Psoas muscle (tissue), 8 donors: ENCODE results near the gene XRCC1. TPM values are rescaled to one million over a fixed set of nuclear protein-coding genes. Genes with fewer than 3 reads are reported as not detected.

Source experiments
- ATAC-seq, 4 donors: fragments of 200-7000 bp; cut with Tn5 transposase; one replicate each; pipeline ENCODE4 v1.9.1; 2020; ENCODE audit warnings: moderate library complexity in 3 of 4, mild to moderate bottlenecking in 2 of 4
- DNase-seq, 2 donors: peaks; one replicate each; pipeline ENCODE4 v3.0.0-alpha.2; 2020
- H3K27ac ChIP-seq: fragments of 200-600 bp; one replicate; pipeline ENCODE4 v1.8.0; 2022
- H3K27me3 ChIP-seq, 3 donors: fragments of 200-600 bp in 1 of 3; one replicate each; pipeline versions ENCODE4 v1.6.1 to v1.8.0; 2013 to 2022; ENCODE audit warnings: low read length in 2 of 3, mild to moderate bottlenecking in 2 of 3, moderate library complexity in 1 of 3; ENCODE audit not compliant: insufficient read depth in 3 of 3
- H3K36me3 ChIP-seq, 2 donors: fragments of 200-600 bp in 1 of 2; one replicate each; pipeline versions ENCODE4 v1.6.1 to v1.8.0; 2013 to 2022; ENCODE audit warnings: low read depth in 1 of 2, mild to moderate bottlenecking in 1 of 2, moderate library complexity in 1 of 2; ENCODE audit not compliant: insufficient read depth in 1 of 2
- H3K4me1 ChIP-seq: fragments of 200-600 bp; one replicate; pipeline ENCODE4 v1.8.0; 2022
- H3K4me3 ChIP-seq: fragments of 200-600 bp; one replicate; pipeline ENCODE4 v1.8.0; 2022; ENCODE audit warnings: mild to moderate bottlenecking
- H3K9me3 ChIP-seq: fragments of 200-600 bp; one replicate; pipeline ENCODE4 v1.8.0; 2022
- CTCF ChIP-seq: fragments of 200-600 bp; IDR thresholded peaks from one replicate; pipeline ENCODE4 v1.8.0; 2022; ENCODE audit warnings: antibody characterized with exemption
- WGBS, 3 donors: extraction: QIAGEN DNeasy Blood & Tissue Kit; methylation state at CpG; one replicate each; pipeline versions ENCODE4 v1.1.6 to v1.1.7; 2013; 5-methylcytosine and 5-hydroxymethylcytosine counted together
- intact Hi-C, 2 donors: fragments of 100-400 bp; cut with DNase I; formaldehyde crosslinking; loops; one replicate each; pipeline versions ENCODE4 v1.11.0 to v1.14.2; 2022
- polyA plus RNA-seq, 3 donors: library from polyadenylated mRNA; stranded (reverse); fragments of 200-250 nt; gene quantifications; one replicate each; pipeline ENCODE4 v1.2.3, GENCODE V29; 2013
- total RNA-seq, 4 donors: library from RNA; stranded (reverse); fragmentation: NEBNext Ultra II Directional in 2 of 4; extraction: Animal tissue kit (Norgen Biotek cat#: 25700) in 2 of 4; gene quantifications; one replicate each; pipeline versions ENCODE4 v1.2.1 to v1.2.4, GENCODE V29; 2021 to 2023
- donor health status: healthy with polysubstance abuse.
- donor health status: DM: no; HTN: no; CAD: no; lungs with moderate emphysema.
- donor health status: Bipolar disorder and iron deficiency.
- donor health status: healthy.
- donor health status: DM: yes; HTN: yes; CAD: no.
- donor health status: DM: no; HTN: no; CAD: no.
- donor health status: DM: no; HTN: no; CAD: no.
- donor health status: DM: yes; HTN: yes; CAD: no.

The XRCC1 gene
- total and polyA plus RNA-seq, 7 donors = 12.7 to 22.1 (median 14.1) TPM

DNA sequence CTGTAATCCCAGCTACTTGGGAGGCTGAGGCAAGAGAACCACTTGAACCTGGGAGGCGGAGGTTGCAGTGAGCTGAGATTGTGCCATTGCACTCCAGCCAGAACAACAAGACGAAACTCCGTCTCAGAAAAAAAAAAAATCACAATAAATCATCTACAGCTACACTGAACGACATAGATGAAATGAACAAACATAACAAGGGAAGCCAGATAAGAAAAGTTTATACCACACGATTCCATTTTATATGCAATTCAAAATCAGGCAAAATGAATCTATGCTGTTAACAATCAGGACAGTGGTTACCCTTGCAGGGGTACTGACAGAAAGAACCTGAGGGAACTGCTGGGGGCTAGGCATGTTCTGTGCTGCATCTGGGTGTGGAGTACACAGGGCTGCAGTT lies 5.7 kb downstream of the XRCC1 start:
- Histone ChIP-seq H3K36me3 (peaks cover 0 to 33% of the 10 kb centered on the region in 2 donors), H3K9me3 (no peaks in the 10 kb centered on the region), H3K4me1 (peaks cover 7% of the 10 kb centered on the region), H3K27me3 (no peaks in the 10 kb centered on the region), H3K4me3 (no peak overlapping the region), H3K27ac (no peak overlapping the region)
- WGBS, 3 donors = 92 to 95% (median 93%) methylated on average over 5 of the region's 5 CpGs
- no peak for TF ChIP-seq CTCF
- DNase-seq (no peak), ATAC-seq (no peak)
- intact Hi-C loops = no loop called here

- ATAC-seq (no peak), DNase-seq (no peak)
- Histone ChIP-seq H3K4me1 (peaks cover 7% of the 10 kb centered on the region), H3K9me3 (no peaks in the 10 kb centered on the region), H3K27me3 (no peaks in the 10 kb centered on the region), H3K27ac (no peak overlapping the region), H3K36me3 (peaks cover 0 to 8% of the 10 kb centered on the region in 2 donors), H3K4me3 (no peak overlapping the region)
- TF ChIP-seq CTCF = no peak
- 49 to 61% (median 49%) methylated on average over 9 of the region's 9 CpGs for WGBS, 3 donors
- intact Hi-C loops = no loop called here
Observed at GRCh38 chr19:43564800-43565199, 10.5 kb downstream of the XRCC1 start.

DNA sequence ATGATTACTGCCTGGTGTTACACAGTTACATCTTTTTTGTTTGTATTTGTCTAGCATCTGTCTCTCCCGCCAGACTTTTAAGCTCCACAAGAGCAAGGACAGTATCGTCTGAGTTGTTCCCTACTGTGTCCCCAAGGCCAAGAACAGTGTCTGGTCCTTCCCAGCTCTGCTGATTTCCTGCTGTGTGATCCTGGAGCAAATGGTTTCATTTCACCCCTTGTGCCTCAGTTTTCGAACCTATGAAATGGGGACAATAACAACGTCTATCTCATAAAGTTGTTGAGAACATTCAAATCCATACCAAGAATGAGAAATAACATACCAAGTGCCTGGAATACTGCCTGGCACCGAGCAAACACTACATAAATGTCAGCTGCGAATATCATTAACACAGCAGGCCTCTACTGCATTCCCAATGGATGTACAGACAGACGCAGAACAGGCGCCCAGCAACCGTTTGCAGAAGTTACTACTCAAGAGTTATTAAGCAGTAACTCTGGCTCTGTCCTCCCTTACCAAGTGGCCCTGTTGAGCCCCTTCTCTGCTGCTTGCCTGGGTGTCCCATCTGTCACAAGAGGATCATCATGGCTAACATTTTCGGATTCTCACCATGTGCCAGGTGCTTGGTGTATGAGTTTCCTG lies 11.4 kb downstream of the XRCC1 start:
- Histone ChIP-seq H3K27me3 (no peaks in the 10 kb centered on the region), H3K27ac (peak overlapping the region; percentile 87), H3K4me1 (peaks cover 7% of the 10 kb centered on the region), H3K9me3 (no peaks in the 10 kb centered on the region), H3K4me3 (no peak overlapping the region), H3K36me3 (peaks cover 0 to 15% of the 10 kb centered on the region in 2 donors)
- intact Hi-C loops = no loop called here
- DNase-seq = no peak
- no peak for ATAC-seq
- no peak for TF ChIP-seq CTCF
- WGBS, 3 donors = 85 to 88% (median 86%) methylated on average over 10 of the region's 10 CpGs

GRCh38 chr19:43562698-43563241 lies 12.6 kb downstream of the XRCC1 start:
- WGBS, 3 donors = 28 to 50% (median 38%) methylated on average over 14 of the region's 14 CpGs

More at GRCh38 chr19:43562698-43563241, 12.6 kb downstream of the XRCC1 start:
- no peaks in the 10 kb centered on the region for H3K27me3 ChIP-seq
- H3K4me3 ChIP-seq = no peak overlapping the region
- peak overlapping the region; percentile 87 for H3K27ac ChIP-seq
- peak; percentile 97 to 98 (median 98) for ATAC-seq
- no peaks in the 10 kb centered on the region for H3K9me3 ChIP-seq
- TF ChIP-seq CTCF = no peak
- H3K4me1 ChIP-seq = peaks cover 7% of the 10 kb centered on the region
- H3K36me3 ChIP-seq = peaks cover 0 to 27% of the 10 kb centered on the region in 2 donors
- peak; percentile 77 to 91 for DNase-seq
- intact Hi-C loops = no loop called here
